NCI-H2029 (cell line): ENCODE data around the gene ZDHHC11.
"Not testable (repeated sequence)": the region's sequence is repeated elsewhere in the genome, so short reads cannot be mapped to it uniquely, and the experiment has no call there.

Experiments used
- DNase-seq: peaks from one replicate; lab custom pipeline; 2025; lab: John Stamatoyannopoulos, UW

ZDHHC11 gene

GRCh38 chr5:761854-762710 is 88.7 kb downstream of the ZDHHC11 start:
- peak; percentile 65 for DNase-seq

- DNase-seq, result no peak
Measured at GRCh38 chr5:761059-761771, 89.6 kb downstream of the ZDHHC11 start.

- DNase-seq, result no peak
Measured at GRCh38 chr5:760363-761058, 90.3 kb downstream of the ZDHHC11 start.

GRCh38 chr5:759781-760362 is 90.9 kb downstream of the ZDHHC11 start:
- DNase-seq, result no peak

- DNase-seq, result no peak
Measured at GRCh38 chr5:759111-759751, 91.6 kb downstream of the ZDHHC11 start.

- DNase-seq, result no peak
Measured at GRCh38 chr5:758698-759053, 92.1 kb downstream of the ZDHHC11 start.

- DNase-seq, result no peak
Measured at GRCh38 chr5:757931-758697, 92.7 kb downstream of the ZDHHC11 start.

GRCh38 chr5:757346-757930 is 93.3 kb downstream of the ZDHHC11 start:
- DNase-seq, result no peak

GRCh38 chr5:756865-757345 is 93.9 kb downstream of the ZDHHC11 start:
- no peak for DNase-seq

- DNase-seq, result no peak
Measured at GRCh38 chr5:756171-756570, 94.6 kb downstream of the ZDHHC11 start.

- not testable (repeated sequence) for DNase-seq
Measured at GRCh38 chr5:754143-754632, 96.6 kb downstream of the ZDHHC11 start.

- DNase-seq, result not testable (repeated sequence)
Measured at GRCh38 chr5:753567-754142, 97.1 kb downstream of the ZDHHC11 start.

- DNase-seq, result not testable (repeated sequence)
Measured at GRCh38 chr5:752532-753115, 98.2 kb downstream of the ZDHHC11 start.

GRCh38 chr5:751992-752391 is 98.8 kb downstream of the ZDHHC11 start:
- not testable (repeated sequence) for DNase-seq

GRCh38 chr5:751496-751895 is 99.3 kb downstream of the ZDHHC11 start:
- DNase-seq, result no peak

- not testable (repeated sequence) for DNase-seq
Measured at GRCh38 chr5:750226-750625, 100.6 kb downstream of the ZDHHC11 start.

- DNase-seq, result no peak
Measured at GRCh38 chr5:749101-749670, 101.6 kb downstream of the ZDHHC11 start.

- not testable (repeated sequence) for DNase-seq
Measured at GRCh38 chr5:748011-748980, 102.5 kb downstream of the ZDHHC11 start.
